Naive B cell (primary cell): ENCODE data around the gene HDC. TPM values are rescaled to one million over a fixed set of nuclear protein-coding genes. Genes with fewer than 3 reads are reported as not detected.

Experiments used
- ATAC-seq, 2 donors: fragments of 150-1000 bp; cut with Tn5 transposase; 2 replicates each; pipeline ENCODE4 v1.10.0; 2021; ENCODE audit warnings: low read depth in 2 of 2, mild to moderate bottlenecking in 2 of 2, moderate library complexity in 2 of 2
- DNase-seq: peaks from one replicate; pipeline ENCODE4 v3.0.0; 2022
- H3K27ac Mint-ChIP-seq, 6 donors: one replicate each; pipeline ENCODE4 v1.8.0; 2020 to 2022; ENCODE audit warnings: mild to moderate bottlenecking in 6 of 6, mixed read lengths in 6 of 6, moderate library complexity in 5 of 6, inconsistent platforms in 2 of 6
- H3K27me3 Mint-ChIP-seq, 3 donors: one replicate each; pipeline ENCODE4 v1.8.0; 2021 to 2022; ENCODE audit warnings: mixed read lengths in 3 of 3, mild to moderate bottlenecking in 1 of 3
- H3K36me3 Mint-ChIP-seq, 2 donors: one replicate each; pipeline ENCODE4 v1.8.0; 2020 to 2022; ENCODE audit warnings: mixed read lengths in 2 of 2, inconsistent platforms in 1 of 2, mild to moderate bottlenecking in 1 of 2
- H3K4me1 Mint-ChIP-seq, 3 donors: one replicate each; pipeline ENCODE4 v1.8.0; 2020 to 2022; ENCODE audit warnings: mixed read lengths in 3 of 3, inconsistent platforms in 1 of 3, mild to moderate bottlenecking in 1 of 3, moderate library complexity in 1 of 3
- H3K4me3 Mint-ChIP-seq, 8 donors: one replicate each; pipeline ENCODE4 v1.8.0; 2020 to 2022; ENCODE audit warnings: mild to moderate bottlenecking in 8 of 8, mixed read lengths in 8 of 8, moderate library complexity in 8 of 8, inconsistent platforms in 2 of 8
- H3K9me3 Mint-ChIP-seq, 7 donors: one replicate each; pipeline ENCODE4 v1.8.0; 2020 to 2022; ENCODE audit warnings: mixed read lengths in 7 of 7, mild to moderate bottlenecking in 5 of 7, inconsistent platforms in 2 of 7, moderate library complexity in 1 of 7
- polyA plus RNA-seq, 6 donors: library from polyadenylated mRNA; unstranded; fragments of 300-500 nt; fragmentation: Illumina TruSeq; gene quantifications; one replicate each; pipeline ENCODE4 v1.2.3, GENCODE V29; 2021; ENCODE audit warnings: low read depth in 6 of 6

HDC gene
- polyA plus RNA-seq, 6 donors from 2014 or later = 0.20 to 2.8 TPM; not detected in 4

- H3K36me3 Mint-ChIP-seq = no peaks in the 10 kb centered on the region
- no peaks in the 10 kb centered on the region for H3K27me3 Mint-ChIP-seq
- no peaks in the 10 kb centered on the region for H3K9me3 Mint-ChIP-seq
- no peak for DNase-seq
- H3K4me1 Mint-ChIP-seq = peaks cover 9 to 23% (median 19%) of the 10 kb centered on the region in 3 donors
- H3K4me3 Mint-ChIP-seq = no peak overlapping the region
- peak overlapping the region in 2 of 6 donors; percentile 9 to 49 for H3K27ac Mint-ChIP-seq
- ATAC-seq = no peak
Measured at GRCh38 chr15:50249704-50250103, 15.8 kb downstream of the HDC start.

- Mint-ChIP-seq H3K9me3 (no peaks in the 10 kb centered on the region), H3K4me3 (no peak overlapping the region), H3K27ac (peak overlapping the region in 4 of 6 donors; percentile 7 to 60 (median 38)), H3K36me3 (no peaks in the 10 kb centered on the region), H3K27me3 (no peaks in the 10 kb centered on the region), H3K4me1 (peaks cover 9 to 23% (median 19%) of the 10 kb centered on the region in 3 donors)
- no peak for ATAC-seq
- no peak for DNase-seq
Measured at GRCh38 chr15:50248994-50249582, 16.4 kb downstream of the HDC start.

- H3K27me3 Mint-ChIP-seq = no peaks in the 10 kb centered on the region
- no peaks in the 10 kb centered on the region for H3K36me3 Mint-ChIP-seq
- ATAC-seq = peak; percentile 99
- H3K4me1 Mint-ChIP-seq = peaks cover 9 to 23% (median 19%) of the 10 kb centered on the region in 3 donors
- H3K9me3 Mint-ChIP-seq = no peaks in the 10 kb centered on the region
- H3K27ac Mint-ChIP-seq = peak overlapping the region; percentile 46 to 96 (median 90)
- DNase-seq = peak; percentile 51
- H3K4me3 Mint-ChIP-seq = peak overlapping the region in 7 of 8 donors; percentile 41 to 86 (median 78)
Measured at GRCh38 chr15:50247819-50248655, 17.5 kb downstream of the HDC start.

- Mint-ChIP-seq H3K9me3 (no peaks in the 10 kb centered on the region), H3K27me3 (no peaks in the 10 kb centered on the region), H3K36me3 (no peaks in the 10 kb centered on the region), H3K27ac (peak overlapping the region in 3 of 6 donors; percentile 24 to 55 (median 28)), H3K4me1 (peaks cover 9 to 21% (median 19%) of the 10 kb centered on the region in 3 donors), H3K4me3 (no peak overlapping the region)
- DNase-seq (no peak), ATAC-seq (no peak)
Measured at GRCh38 chr15:50246631-50247030, 18.9 kb downstream of the HDC start.

- no peaks in the 10 kb centered on the region for H3K27me3 Mint-ChIP-seq
- no peak overlapping the region for H3K4me3 Mint-ChIP-seq
Measured at GRCh38 chr15:50244959-50245624, 20.4 kb downstream of the HDC start.

GRCh38 chr15:50244153-50244552, 21.4 kb downstream of the HDC start:
- Mint-ChIP-seq H3K27ac (no peak overlapping the region), H3K9me3 (no peaks in the 10 kb centered on the region), H3K4me3 (no peak overlapping the region), H3K4me1 (peaks cover 9 to 17% (median 15%) of the 10 kb centered on the region in 3 donors), H3K27me3 (no peaks in the 10 kb centered on the region), H3K36me3 (no peaks in the 10 kb centered on the region)
- ATAC-seq (no peak), DNase-seq (no peak)

More at GRCh38 chr15:50244959-50245624, 20.4 kb downstream of the HDC start:
- ATAC-seq (no peak), DNase-seq (no peak)
- Mint-ChIP-seq H3K36me3 (no peaks in the 10 kb centered on the region), H3K27ac (peak overlapping the region in 2 of 6 donors; percentile 11 to 29), H3K9me3 (no peaks in the 10 kb centered on the region), H3K4me1 (peaks cover 9 to 19% (median 18%) of the 10 kb centered on the region in 3 donors)

DNA sequence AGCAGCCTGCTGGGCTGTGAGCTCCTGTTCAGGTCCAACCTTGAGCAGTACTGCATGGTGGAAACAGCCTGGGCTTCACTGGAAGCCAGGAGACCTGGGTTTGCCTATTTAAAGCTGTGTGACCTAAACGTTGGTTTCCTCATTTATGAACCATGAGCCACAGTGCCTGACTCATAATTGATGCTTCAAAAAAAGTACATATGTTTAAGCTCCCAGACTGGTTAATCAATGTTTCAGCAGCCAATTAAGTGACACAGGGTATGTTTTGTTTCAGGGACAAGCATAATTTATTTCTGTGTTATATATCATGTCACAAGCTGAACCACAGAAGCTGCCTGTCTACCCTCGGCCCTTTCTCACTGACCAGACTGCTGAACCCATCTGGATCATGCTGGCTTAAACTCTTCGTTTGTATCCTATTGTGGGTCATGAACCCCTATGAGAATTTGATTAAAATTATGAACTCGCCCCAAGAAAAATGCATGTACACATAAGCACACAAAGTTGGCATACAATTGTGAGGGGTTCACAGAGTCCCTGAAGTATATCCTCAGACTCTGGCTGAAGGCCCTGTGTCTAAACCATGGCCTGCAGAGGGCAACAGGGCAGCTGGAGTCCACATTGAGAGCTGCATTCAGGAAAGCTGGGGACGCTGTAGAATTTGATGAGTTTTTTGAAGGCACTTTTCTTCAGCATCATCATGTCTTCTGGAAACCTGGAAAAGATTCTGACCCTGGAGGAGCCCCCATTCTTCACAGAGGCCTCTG, 23.7 kb downstream of the HDC start:
- no peaks in the 10 kb centered on the region for H3K27me3 Mint-ChIP-seq
- peaks cover 0 to 2% (median 0%) of the 10 kb centered on the region in 3 donors for H3K4me1 Mint-ChIP-seq

GRCh38 chr15:50238255-50238654, 27.3 kb downstream of the HDC start:
- Mint-ChIP-seq H3K9me3 (no peaks in the 10 kb centered on the region), H3K27ac (peak overlapping the region in 1 of 6 donors; percentile 5), H3K4me1 (no peaks in the 10 kb centered on the region), H3K36me3 (no peaks in the 10 kb centered on the region), H3K27me3 (no peaks in the 10 kb centered on the region), H3K4me3 (no peak overlapping the region)
- DNase-seq (no peak), ATAC-seq (no peak)

More for the DNA sequence above, 23.7 kb downstream of the HDC start:
- ATAC-seq = no peak
- no peak for DNase-seq
- no peaks in the 10 kb centered on the region for H3K36me3 Mint-ChIP-seq
- no peaks in the 10 kb centered on the region for H3K9me3 Mint-ChIP-seq
- H3K27ac Mint-ChIP-seq = peak overlapping the region in 1 of 6 donors; percentile 8
- no peak overlapping the region for H3K4me3 Mint-ChIP-seq

DNA sequence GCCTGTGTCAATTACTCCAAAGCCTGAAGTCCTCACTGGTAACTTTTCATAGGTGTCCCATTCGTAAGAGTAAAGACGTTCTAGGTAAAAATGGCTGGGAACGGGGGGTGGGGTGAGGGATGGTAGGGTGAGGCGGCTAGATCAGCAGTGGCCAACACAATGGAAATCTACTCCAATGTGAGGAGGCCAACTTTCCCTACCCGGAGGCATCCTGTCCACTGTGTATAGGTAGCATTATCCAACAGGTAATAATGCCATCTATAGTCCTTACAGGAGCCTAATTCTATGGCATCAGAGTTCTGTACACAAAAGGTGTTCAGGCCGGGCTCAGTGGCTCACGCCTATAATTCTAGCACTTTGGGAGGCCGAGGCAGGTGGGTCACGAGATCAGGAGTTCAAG, 29.1 kb downstream of the HDC start:
- no peak for DNase-seq
- ATAC-seq = no peak
- Mint-ChIP-seq H3K4me1 (no peaks in the 10 kb centered on the region), H3K4me3 (no peak overlapping the region), H3K36me3 (no peaks in the 10 kb centered on the region), H3K9me3 (no peaks in the 10 kb centered on the region), H3K27ac (no peak overlapping the region), H3K27me3 (no peaks in the 10 kb centered on the region)

DNA sequence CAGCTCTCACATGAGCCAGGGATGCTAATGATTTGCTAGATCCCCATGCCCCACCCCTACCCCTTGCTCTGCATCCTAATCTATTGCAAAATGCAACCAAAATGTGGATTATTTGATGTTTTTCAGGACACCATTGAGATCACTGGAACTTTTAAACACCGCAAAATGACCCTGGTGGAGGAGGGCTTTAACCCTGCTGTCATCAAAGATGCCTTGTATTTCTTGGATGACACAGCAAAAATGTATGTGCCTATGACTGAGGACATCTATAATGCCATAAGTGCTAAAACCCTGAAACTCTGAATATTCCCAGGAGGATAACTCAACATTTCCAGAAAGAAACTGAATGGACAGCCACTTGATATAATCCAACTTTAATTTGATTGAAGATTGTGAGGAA, 29.7 kb downstream of the HDC start:
- Mint-ChIP-seq H3K36me3 (no peaks in the 10 kb centered on the region), H3K4me1 (no peaks in the 10 kb centered on the region), H3K27ac (no peak overlapping the region), H3K9me3 (no peaks in the 10 kb centered on the region), H3K4me3 (no peak overlapping the region), H3K27me3 (no peaks in the 10 kb centered on the region)
- DNase-seq = no peak
- ATAC-seq = no peak

DNA sequence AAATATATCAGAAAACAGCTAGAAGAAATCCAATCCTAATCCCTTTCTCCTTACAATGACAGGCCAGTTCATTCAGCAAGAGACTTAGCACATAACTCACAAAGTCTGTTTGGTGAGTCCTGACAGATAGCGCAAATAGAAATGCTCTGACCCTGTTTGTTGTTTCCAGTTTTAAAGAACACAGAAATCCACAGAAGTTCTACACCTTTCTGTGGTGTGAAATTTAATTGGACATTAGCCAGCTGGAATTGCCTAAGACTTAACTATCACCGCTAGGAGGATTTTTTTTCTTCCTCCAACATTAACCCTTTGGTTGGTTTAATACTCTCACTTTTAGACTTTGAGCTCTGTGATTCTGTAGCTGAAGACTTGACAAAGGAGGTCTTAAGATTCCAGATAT, 30.8 kb downstream of the HDC start:
- Mint-ChIP-seq H3K36me3 (no peaks in the 10 kb centered on the region), H3K27me3 (no peaks in the 10 kb centered on the region), H3K9me3 (no peaks in the 10 kb centered on the region), H3K4me3 (no peak overlapping the region), H3K4me1 (no peaks in the 10 kb centered on the region), H3K27ac (no peak overlapping the region)
- ATAC-seq (no peak), DNase-seq (no peak)

DNA sequence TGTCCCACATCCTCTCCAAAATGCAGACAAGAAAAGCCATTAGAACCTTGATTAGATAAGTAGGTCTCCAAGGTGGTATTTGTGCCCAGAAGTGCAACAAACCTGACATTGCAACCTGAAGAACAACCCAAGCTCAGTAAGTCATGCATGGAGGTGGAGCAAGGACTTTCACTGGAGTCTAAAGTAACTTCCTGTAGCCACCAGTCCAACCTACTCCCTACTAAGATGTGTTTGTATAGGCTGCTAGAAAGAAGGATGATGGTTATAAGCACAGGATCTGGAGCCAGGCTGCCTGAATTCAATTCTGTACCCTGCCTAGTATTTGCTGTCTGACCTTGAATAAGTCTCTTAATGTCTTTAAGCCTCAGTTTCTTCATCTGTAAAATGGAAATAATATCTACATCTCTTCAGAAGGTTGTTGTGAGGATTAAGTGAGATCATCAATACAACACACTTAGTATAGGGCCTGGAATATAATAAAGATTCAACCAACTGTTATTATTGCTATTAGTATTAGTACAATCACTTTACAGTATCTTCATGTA, 32.3 kb downstream of the HDC start:
- no peak for ATAC-seq
- Mint-ChIP-seq H3K36me3 (no peaks in the 10 kb centered on the region), H3K4me1 (no peaks in the 10 kb centered on the region), H3K27ac (peak overlapping the region in 1 of 6 donors; percentile 29), H3K9me3 (no peaks in the 10 kb centered on the region), H3K4me3 (no peak overlapping the region), H3K27me3 (no peaks in the 10 kb centered on the region)
- no peak for DNase-seq

DNA sequence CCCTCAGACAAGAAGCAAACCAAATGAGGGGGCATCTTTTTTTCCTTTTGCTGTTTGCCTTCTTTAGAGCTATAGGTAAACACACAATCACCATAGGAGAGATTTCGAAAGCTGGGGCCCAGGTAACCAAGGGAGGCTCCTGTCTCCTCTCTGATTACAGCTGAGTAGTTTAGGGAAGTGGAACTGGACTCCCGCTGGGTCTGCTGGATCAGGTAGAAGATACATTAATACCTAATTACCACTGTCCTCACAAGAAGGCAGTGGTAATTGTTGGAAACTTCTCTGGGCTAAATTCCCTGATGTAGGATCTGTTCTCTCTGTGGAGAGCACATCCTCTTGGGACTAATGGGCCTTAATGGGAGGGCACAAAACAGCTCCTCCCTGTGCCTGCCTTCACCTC, 32.7 kb downstream of the HDC start:
- DNase-seq (no peak), ATAC-seq (no peak)
- no peak overlapping the region for H3K4me3 Mint-ChIP-seq
- no peaks in the 10 kb centered on the region for H3K27me3 Mint-ChIP-seq
- no peaks in the 10 kb centered on the region for H3K9me3 Mint-ChIP-seq
- no peaks in the 10 kb centered on the region for H3K36me3 Mint-ChIP-seq
- H3K27ac Mint-ChIP-seq = peak overlapping the region in 1 of 6 donors; percentile 29
- H3K4me1 Mint-ChIP-seq = no peaks in the 10 kb centered on the region
